ENCODE data around the gene PIGR. TPM values are rescaled to one million over a fixed set of nuclear protein-coding genes. Genes with fewer than 3 reads are reported as not detected.

Gene PIGR
- total and polyA plus RNA-seq, 9 of the 15 experiments (the other 6 are each of a cell fraction or from before 2014, with no cell fraction given): 0.01 to 1.5 (median 0.03) TPM; not detected in 4

DNA sequence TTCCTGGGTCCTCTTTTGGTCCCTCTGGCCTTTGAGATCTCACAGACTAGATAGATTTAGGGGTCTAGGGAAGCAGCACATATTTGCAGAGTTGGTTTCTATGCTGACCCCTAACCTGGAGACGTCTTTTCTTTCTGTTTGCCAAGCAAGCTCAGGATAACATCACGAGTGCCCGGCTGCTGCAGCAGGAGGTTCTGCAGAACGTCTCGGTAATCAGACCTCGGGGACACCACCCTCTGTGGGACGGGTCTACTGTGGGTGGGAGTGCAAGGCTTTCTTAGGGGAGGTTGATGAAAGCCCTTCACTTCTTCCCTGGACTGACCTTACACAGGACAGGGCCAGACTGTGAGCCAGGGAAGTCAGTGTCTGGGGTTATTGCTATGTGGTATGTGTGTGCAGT lies 46.1 kb downstream of the PIGR start:
- Histone ChIP-seq H3K27ac (ENCODE audit: extremely low read depth, low read depth, low read length) (no peak overlapping the region), H3K9ac (ENCODE audit: insufficient read depth in 1 of 2, low read depth in 2 of 2, low read length in 2 of 2) (no peak overlapping the region; a peak in 1 of 4 replicates), H3K27me3 (ENCODE audit: control insufficient read depth in 2 of 2, insufficient read depth in 2 of 2, low read length in 2 of 2) (peaks cover 34 to 73% of the 10 kb centered on the region in 2 experiments), H3K9me3 (replicated peaks; ENCODE audit: control insufficient read depth, insufficient read depth, low read depth, low read length) (no peaks in the 10 kb centered on the region), H3K4me3 (no peak overlapping the region), H3K4me2 (ENCODE audit: insufficient read depth, low read length) (no peak overlapping the region), H3K9me1 (ENCODE audit: control insufficient read depth, insufficient read depth, low read length) (no peaks in the 10 kb centered on the region), H3K36me3 (ENCODE audit: control insufficient read depth, insufficient read depth, low read length) (no peaks in the 10 kb centered on the region), H4K20me1 (replicated peaks; ENCODE audit: control insufficient read depth, insufficient read depth, low read length) (no peaks in the 10 kb centered on the region), H2AFZ (ENCODE audit: low read depth, low read length) (no peak overlapping the region), H3K4me1 (replicated peaks in 1 of 2; ENCODE audit: control insufficient read depth in 2 of 2, insufficient read depth in 2 of 2, low read length in 2 of 2) (no peaks in the 10 kb centered on the region; a peak in 1 of 5 replicates), H3K79me2 (ENCODE audit: control insufficient read depth, insufficient read depth, low read length) (no peaks in the 10 kb centered on the region)
- no peak for FAIRE-seq
- 0% methylated on average over 7 of the region's 7 CpGs for WGBS (ENCODE audit: insufficient coverage, low coverage, missing lambda C conversion rate)
- intact Hi-C loops (cut with micrococcal nuclease) (no loop called here), in situ Hi-C loops (cut with MboI) (loop anchor here (25.0 kb wide), 1 partner anchor 288 kb away; the partner anchor contains the start of gene EIF2D)
- POLR2A ChIA-PET: interaction anchor here (0.7 to 1.2 kb wide), 3 partner anchors 14 to 620 kb away, joined by 3 to 5 read pairs (median 3); no protein-coding TSS in a partner anchor
- ATAC-seq: no peak; the same call in 2 of the 3 replicates
- DNase-seq (ENCODE audit: extremely low read depth in 1 of 4, low spot score in 3 of 4): no peak
- BruUV-seq (replicated peaks): no TSS peak
- CTCF ChIA-PET (ENCODE audit: low intra/inter-chr PET ratio): no interaction called here
- TF ChIP-seq ZNF311 (CRISPR knock-in tag; IDR thresholded peaks at IDR 0.05) (no peak), ZFP30 (CRISPR knock-in tag; IDR thresholded peaks at IDR 0.05; ENCODE audit: borderline replicate concordance) (no peak), RBFOX2 (IDR thresholded peaks at IDR 0.05; ENCODE audit: low read depth, low read length) (no peak), KHSRP (IDR thresholded peaks at IDR 0.05) (no peak), ZBTB1 (CRISPR knock-in tag; IDR thresholded peaks at IDR 0.05; ENCODE audit: borderline replicate concordance, low read depth) (no peak), ATF1 (CRISPR knock-in tag; IDR thresholded peaks at IDR 0.05) (no peak), ATF1 (tag; IDR thresholded peaks at IDR 0.05) (no peak), SMAD1 (IDR thresholded peaks at IDR 0.05; ENCODE audit: low read depth, low read length, partially characterized antibody) (no peak)
- TF ChIP-seq, protein P1, sequence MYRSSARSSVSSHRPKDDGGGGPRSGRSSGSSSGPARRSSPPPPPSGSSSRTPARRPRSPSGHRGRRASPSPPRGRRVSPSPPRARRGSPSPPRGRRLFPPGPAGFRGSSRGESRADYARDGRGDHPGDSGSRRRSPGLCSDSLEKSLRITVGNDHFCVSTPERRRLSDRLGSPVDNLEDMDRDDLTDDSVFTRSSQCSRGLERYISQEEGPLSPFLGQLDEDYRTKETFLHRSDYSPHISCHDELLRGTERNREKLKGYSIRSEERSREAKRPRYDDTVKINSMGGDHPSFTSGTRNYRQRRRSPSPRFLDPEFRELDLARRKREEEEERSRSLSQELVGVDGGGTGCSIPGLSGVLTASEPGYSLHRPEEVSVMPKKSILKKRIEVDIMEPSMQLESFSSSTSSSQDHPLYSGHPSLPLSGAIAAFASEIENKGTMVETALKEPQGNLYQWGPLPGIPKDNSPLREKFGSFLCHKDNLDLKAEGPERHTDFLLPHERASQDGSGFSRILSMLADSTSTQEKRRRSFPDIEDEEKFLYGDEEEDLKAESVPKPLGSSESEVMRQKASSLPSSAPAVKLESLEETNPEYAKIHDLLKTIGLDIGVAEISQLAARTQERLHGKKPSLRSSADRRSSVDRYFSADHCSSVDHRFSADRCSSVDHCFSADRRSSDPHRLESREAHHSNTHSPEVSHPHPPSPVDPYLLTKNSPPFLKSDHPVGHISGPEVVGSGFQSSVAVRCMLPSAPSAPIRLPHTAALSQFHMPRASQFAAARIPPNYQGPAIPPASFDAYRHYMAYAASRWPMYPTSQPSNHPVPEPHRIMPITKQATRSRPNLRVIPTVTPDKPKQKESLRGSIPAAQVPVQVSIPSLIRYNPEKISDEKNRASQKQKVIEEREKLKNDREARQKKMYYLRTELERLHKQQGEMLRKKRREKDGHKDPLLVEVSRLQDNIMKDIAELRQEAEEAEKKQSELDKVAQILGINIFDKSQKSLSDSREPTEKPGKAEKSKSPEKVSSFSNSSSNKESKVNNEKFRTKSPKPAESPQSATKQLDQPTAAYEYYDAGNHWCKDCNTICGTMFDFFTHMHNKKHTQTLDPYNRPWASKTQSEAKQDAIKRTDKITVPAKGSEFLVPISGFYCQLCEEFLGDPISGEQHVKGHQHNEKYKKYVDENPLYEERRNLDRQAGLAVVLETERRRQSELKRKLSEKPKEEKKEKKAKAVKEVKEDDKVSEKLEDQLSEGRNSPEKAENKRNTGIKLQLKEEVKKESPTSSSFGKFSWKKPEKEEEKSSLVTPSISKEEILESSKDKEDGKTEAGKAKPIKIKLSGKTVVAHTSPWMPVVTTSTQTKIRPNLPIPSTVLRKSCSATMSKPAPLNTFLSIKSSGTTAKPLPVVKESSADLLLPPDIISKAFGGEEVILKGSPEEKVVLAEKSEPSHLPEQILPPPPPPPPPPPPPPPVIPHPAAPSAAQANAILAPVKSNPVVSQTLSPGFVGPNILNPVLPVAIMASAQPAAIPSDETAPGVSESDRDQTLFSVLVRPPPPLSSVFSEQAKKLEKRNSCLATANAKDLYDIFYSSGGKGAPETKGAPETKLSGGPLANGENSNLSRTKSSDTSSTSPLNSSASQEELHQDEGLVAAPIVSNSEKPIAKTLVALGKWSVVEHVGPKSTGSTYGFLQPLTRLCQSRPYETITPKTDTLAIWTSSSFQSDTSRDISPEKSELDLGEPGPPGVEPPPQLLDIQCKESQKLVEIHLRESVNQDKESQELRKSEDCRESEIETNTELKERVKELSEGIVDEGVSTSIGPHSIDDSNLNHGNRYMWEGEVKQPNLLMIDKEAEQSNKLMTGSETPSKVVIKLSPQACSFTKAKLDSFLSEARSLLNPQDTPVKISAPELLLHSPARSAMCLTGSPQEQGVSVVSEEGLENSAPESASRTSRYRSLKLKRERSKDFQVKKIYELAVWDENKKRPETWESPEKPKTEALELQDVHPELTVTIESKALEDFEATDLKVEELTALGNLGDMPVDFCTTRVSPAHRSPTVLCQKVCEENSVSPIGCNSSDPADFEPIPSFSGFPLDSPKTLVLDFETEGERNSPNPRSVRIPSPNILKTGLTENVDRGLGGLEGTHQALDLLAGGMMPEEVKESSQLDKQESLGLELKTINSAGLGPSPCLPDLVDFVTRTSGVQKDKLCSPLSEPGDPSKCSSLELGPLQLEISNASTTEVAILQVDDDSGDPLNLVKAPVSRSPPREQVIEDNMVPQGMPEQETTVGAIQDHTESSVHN (IDR thresholded peaks at IDR 0.05; ENCODE audit: borderline replicate concordance in 1 of 2, low read depth in 1 of 2): no peak
- TF ChIP-seq, protein P2, sequence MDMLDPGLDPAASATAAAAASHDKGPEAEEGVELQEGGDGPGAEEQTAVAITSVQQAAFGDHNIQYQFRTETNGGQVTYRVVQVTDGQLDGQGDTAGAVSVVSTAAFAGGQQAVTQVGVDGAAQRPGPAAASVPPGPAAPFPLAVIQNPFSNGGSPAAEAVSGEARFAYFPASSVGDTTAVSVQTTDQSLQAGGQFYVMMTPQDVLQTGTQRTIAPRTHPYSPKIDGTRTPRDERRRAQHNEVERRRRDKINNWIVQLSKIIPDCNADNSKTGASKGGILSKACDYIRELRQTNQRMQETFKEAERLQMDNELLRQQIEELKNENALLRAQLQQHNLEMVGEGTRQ (CRISPR knock-in tag; IDR thresholded peaks at IDR 0.05): no peak
- TF ChIP-seq, protein P3, sequence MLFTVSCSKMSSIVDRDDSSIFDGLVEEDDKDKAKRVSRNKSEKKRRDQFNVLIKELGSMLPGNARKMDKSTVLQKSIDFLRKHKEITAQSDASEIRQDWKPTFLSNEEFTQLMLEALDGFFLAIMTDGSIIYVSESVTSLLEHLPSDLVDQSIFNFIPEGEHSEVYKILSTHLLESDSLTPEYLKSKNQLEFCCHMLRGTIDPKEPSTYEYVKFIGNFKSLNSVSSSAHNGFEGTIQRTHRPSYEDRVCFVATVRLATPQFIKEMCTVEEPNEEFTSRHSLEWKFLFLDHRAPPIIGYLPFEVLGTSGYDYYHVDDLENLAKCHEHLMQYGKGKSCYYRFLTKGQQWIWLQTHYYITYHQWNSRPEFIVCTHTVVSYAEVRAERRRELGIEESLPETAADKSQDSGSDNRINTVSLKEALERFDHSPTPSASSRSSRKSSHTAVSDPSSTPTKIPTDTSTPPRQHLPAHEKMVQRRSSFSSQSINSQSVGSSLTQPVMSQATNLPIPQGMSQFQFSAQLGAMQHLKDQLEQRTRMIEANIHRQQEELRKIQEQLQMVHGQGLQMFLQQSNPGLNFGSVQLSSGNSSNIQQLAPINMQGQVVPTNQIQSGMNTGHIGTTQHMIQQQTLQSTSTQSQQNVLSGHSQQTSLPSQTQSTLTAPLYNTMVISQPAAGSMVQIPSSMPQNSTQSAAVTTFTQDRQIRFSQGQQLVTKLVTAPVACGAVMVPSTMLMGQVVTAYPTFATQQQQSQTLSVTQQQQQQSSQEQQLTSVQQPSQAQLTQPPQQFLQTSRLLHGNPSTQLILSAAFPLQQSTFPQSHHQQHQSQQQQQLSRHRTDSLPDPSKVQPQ (CRISPR knock-in tag; IDR thresholded peaks at IDR 0.05; ENCODE audit: borderline replicate concordance): no peak
